Fibroblast of skin of left quadriceps (primary cell): ENCODE measurements around the gene COPS8.

Source experiments
- DNase-seq, 2 experiments: peaks; one replicate each; pipeline ENCODE4 v3.0.0-alpha.2; 2013; ENCODE audit warnings: low read depth in 2 of 2

Gene COPS8

DNA sequence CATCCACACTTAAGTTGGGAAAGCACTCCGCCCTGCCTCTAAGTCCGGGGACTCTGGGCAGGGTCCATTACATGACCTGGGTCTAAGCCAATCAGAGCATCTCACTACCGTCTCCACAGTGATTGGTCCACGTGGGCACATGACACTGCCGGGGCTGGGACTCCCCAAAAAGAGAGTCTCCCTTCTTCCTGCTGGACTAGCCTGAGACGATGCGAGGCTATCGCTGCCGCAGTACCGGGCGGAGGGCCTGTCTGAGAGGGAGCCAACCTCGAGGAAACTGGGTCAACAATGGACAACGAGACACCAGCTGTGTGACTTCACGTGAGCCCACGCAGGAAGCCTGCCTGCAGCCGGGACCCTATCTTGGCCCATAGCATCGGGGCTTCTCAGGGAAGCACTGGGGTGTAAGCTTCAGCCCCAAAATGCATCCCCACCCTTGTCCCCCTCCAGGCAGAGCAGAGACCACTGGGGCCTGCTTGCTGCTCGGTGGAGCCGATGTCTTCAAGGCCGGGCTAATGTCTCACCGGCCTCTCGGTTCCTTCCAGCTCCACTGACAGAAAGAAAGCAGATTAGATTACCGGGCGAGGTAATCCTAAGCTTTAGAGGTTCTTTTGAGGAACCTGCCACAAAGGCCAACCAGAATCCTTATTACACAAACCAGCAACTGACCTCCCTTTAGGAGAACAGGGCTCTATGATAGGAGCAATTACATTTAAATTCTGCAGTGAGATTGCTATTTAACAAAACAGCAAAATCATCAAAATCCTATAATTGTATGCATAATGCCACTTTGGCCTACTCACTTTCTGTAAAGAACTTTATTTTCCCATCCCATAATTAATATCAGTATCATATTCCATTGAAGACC is 21.3 kb upstream of the COPS8 start:
- DNase-seq, result no peak

DNA sequence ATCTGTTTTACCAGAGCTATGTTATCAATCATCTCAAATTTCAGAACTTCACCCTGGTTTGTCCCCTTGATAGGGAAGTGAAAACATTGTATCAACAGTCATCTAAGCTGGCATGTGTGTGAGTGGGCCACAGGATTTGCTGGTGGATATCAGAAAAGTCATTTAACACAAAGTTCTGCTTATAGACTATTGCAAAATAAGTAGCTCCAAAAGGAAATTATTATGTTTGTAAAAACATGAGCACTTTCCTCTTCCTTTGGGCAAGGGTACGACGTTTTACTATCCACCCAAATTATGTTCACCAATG is 20.7 kb upstream of the COPS8 start:
- DNase-seq, result no peak

DNA sequence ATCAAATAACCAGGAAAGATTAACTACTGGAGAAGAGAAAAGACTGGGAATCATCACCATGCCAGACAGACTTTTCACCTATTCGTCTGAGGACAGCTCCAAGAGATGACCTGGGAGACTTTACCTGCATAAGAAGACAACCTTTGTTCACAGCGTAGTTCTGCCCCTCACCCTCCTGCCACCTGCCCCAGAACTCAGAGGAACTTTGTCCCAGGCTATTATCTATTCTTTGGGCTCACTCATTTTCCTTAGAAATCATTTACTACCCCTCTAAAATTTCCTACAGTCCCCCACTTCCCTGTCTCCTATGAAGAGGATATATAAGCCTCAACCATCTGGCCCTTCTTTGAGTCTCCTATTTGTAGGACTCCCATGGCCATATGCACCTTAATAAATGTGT is 19.3 kb upstream of the COPS8 start:
- no peak for DNase-seq

DNA sequence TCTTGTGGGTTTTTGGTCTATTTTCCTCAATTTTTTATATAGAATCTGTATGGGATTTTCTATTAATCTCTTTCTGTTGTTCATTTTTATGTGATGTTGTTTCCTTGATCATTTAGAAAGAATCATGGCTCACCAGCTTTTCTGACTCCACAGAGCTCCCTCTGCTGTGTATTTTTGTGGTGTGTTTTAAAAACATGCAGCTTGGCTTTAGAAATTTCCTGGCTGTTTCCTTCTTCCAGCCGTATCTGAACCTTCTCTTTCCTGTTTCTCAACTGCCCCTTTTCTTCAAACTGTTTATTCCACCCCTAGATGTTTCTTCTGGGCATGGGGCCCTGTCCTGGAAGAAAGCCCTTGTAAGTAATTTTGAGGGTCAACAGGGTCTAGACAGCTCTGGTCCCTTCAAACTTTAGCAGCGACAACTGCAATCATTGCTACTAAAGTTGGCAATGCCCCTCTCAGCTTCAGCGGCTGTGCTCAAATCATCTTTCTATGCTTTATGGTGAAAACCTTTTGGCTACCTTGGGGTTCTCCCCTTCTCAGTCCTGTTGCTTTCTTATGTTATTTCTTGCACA is 17.6 kb upstream of the COPS8 start:
- no peak for DNase-seq

- peak in 1 of 2 experiments; percentile 43 for DNase-seq
Observed at GRCh38 chr2:237072067-237072931, 13.4 kb upstream of the COPS8 start.

DNA sequence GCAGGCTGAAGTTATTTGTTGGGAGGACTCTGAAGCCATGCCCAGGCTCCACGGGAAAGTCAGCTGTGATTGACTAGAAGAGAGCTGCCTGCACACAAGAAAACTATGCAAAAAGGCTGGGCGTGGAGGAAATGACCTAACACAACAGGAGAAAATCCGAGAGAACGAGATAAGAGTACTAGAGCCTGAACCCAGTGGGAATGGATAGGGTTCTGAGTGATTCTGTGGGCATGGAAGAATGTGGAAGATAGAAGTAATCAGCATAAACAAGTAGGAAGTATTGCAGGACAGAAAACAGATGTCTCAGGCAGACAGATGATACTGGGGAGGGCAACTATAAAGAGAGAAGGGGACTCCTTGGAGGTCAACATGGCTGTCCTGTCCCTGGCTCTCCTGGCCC is 12.1 kb upstream of the COPS8 start:
- peak in 1 of 2 experiments; percentile 39 for DNase-seq

DNA sequence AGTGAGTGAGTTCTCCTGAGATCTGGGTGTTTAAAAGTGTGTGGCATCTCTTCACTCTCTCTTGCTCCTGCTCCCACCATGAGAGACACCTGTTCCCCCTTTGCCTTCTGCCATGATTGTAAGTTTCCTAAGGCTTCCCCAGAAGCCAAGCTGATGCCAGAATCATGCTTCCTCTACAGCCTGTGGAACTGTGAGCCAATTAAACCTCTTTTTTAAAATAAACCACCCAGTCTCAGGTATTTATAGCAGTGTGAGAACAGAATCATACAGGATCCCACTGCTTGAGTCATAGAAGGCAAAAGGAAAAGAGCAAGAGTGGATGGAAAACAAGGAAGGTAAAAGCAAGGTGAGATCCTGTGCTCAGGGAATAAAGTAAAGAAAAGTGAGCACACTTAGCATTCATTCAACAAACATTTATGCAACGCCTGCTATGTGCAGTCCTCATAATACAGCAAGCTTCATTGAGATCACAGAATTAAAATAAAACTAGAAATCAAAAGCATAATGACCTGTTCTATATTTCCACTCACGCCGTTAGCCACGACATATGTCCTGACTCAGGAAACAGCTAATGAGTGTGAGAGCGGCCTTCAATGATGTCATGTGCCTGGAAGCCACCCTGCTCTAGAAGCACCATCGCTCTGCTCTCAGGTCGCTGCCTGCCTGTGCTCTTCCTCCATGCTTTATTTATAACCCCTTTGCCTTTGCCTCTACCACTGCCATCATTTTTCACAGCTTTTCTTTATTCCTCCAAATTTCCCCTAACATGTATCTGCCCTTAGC is 11.3 kb upstream of the COPS8 start:
- no peak for DNase-seq

DNA sequence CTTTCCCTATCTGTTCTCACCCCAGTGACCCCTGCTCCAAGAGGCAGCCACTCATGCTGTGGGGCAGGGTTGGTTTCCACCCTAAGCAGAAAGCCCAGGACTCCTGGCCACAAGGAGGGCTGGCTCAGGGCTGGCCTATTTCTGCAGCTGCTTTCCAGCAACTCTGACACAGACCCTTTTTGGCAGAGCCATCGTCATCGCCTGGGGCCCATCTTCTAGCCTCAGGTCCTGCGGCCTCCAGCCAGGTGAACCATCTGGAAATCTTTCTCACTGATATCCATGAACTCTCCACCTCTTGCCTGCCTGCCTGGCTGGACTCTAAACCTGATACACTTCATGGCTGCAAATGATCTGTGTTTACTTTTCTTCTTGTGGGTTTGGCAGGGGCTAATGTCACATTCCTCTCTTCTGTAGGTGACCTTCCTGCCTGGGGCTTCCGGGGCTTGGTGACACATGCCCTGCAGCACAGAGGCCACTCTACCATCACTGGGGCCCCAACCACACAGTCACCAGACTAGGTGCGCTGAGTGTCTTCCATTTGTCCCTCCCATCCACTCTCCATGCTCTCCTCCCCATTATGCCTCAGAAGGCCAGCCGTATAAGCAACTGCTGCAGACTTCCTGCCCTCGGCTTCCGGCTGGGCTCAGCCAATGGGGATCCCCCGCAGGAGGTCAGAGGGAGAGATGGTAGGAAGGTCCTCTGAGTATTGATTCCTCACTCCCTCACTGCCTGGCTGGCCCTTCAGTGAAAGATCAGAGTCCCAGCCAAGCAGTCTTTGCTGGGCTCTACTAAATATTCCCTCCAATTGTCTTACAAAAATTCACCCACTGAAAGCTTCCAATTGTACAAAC is 9.7 kb upstream of the COPS8 start:
- no peak for DNase-seq

DNA sequence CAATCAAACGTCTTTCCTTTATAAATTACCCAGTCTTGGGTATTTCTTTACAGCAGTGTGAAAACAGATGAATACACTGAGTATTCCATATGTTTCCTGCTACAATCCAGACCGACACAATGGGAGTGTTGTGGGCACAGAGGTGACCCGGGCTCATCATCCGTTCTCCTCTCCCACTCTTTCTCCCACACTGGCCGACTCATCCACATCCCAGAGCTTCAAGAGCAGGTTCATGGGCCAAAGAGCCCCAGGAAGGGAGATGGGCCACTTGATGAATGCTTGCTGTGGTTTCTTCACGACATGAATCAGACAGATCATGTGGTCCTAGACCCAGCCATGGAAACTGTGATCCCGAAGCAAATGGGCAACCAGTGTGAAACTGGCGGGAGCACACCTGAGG is 4.1 kb upstream of the COPS8 start:
- DNase-seq, result no peak

DNA sequence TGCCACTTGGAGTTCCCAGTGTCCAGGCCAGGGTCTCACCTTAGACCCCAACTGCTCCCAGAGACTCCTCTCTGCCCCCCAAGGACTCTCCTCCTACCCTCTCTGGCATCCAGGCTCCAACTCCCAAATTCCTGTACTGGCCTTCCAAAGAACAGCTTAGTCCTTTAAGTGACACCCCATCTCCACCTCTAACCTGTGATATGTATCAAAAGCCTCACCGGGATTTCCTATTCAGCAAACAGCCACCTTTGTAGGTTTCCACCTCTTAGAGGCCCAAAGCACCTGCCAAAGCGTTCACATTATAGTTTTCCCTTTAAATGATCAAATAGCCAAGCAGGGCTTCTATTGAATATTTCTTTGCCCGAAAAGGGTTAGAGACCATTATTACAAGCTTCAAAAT is 2.7 kb upstream of the COPS8 start:
- DNase-seq, result no peak

GRCh38 chr2:237084444-237084843 is 1.2 kb upstream of the COPS8 start:
- no peak for DNase-seq

DNA sequence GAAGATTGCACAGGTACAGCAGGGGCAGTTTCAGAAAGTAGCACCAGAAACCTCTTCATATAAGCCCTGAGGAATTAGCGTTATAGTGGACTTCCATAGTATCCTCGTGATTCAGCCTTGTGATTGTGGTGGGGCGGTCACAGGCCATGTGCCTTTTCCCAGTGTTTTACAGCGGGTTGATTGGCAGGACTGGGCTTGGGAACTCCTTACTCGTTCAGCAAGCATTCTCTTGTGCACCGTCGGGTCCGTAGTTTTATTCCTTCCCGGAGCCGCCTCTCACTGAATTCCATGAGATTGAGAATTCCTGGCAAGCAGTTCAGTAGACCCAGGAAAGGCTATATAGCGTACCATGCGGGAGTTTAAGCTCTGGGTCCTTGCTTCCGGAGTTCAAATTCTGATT is 5.2 kb downstream of the COPS8 start:
- DNase-seq, result no peak

DNA sequence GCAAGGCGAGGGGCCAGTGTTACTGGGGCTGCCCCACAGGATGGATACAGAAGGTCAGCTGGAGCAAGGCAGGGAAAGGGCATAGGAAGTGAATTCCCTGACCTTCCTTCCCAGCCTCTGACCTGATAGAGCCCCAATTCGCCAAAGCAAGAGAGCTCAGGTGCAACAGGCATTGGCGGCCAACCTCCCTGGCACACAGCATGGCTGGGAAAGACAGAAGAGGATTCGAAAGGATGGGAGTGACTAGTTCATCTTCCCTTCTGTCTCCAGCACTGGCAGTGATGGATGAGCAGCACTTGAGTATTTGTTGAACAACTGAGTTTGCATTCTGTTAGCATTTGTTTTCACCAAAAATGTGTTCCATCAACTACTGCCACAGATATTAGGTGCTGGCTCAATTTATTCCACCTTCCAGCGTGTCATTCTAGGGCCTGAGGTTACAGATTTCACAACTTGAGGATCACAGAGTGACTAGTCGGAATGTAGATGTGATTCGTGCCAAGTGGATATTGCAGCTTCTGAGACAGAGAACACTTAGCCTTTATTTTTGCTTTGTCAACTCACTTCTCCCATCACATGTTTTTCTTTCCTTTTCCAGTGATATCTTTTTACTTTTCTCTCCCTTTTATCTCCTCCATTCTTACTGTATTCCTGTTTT is 6.2 kb downstream of the COPS8 start:
- DNase-seq, result no peak

DNA sequence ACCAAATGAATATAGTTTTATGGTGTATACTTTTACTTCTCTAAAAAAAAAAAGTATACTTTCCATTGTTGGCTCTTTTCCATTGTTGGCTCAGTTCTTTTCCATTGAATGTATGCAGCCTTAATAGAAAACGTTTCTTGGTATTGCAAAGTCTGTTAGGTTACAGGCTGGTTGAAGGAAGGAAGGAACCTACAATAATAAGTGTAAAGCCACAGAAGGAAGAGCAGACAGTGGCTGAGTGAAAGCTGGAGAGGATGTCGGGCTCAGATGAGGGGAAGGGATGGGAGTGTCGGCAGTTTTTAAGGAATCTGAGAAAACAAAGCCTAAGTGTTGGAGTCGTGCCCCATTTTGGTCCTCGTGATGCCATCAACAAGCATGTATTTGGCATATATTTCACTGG is 6.8 kb downstream of the COPS8 start:
- DNase-seq, result no peak

DNA sequence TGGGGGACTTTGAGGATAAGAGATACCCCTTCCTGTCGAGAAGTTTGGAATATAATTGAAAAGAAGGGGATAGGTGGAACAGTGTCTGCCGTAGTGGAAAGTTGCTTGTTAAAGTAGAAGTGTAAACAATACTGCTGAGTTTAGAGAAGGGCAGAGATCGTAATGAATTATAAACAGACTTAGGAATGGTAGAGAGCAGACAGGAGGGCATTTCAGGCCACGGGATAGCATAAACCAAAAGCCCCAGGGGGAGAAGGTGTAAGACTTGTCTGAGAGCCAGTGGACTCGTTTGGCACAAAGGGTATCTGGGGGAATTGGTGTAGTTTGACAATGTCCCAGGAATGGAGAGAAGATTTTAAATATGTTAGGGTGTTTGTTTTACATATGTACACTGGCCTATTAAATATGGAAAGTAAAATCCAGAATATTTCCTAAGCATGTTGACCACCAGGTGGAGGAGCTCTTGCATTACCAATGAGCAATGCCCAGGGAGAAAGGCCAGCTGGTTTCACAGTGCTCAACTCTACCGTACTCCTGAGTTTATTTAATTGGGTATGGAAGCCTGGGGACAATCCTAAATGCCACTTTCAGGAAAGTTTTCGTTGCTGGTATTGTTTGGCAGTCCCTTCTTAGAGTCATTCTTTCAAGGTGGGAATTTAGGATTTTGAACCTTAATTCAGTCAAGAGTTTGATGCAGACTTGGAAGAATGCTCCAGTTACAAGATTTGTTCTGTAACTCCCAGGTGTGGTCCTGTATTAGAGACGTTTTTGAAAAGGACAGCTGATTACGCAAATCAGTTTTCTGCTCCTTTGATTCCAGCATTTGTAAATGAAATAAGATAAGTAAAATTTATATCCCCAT is 7.5 kb downstream of the COPS8 start:
- no peak for DNase-seq

GRCh38 chr2:237096201-237096600 is 10.5 kb downstream of the COPS8 start:
- DNase-seq, result no peak

GRCh38 chr2:237096911-237097310 is 11.2 kb downstream of the COPS8 start:
- no peak for DNase-seq

DNA sequence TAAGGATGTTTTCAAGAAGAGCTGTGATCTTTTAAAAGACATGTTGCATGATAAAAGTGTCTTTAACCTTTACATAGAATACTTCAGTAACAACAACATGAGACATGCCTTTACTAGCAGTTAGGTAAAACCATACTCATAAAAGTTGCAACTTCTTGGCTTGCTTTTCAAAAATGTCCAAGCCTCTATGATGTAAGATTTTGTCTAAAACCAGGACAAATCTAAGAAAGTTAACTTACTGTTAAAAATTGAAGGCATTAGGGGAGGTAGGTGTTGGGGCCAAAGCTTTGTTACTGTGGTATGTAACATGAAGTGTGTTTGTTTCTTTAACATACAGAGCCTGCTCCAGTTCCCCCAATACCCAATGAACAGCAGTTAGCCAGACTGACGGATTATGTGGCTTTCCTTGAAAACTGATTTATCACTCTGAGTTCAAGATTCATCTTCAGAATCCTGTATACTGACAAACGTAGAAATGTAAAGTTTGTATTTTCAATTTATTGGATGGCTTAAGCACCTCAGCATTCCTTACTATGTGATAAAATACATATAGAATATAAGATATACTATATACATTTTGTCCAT is 11.7 kb downstream of the COPS8 start:
- no peak for DNase-seq
